PC-9 (cell line): ENCODE measurements around the gene VSIG4. TPM values are rescaled to one million over a fixed set of nuclear protein-coding genes. Genes with fewer than 3 reads are reported as not detected.

ENCODE experiments used
- BruUV-seq: library from RNA; stranded (reverse); fragments of 400-500 nt; replicated peaks from 2 replicates; lab custom pipeline; 2021; lab: Mats Ljungman, UMichigan
- CTCF ChIA-PET: fragments of 300-600 bp; sonication (Branson Sonifier 250); formaldehyde crosslinking; loops from one replicate; lab custom pipeline; 2022; ENCODE audit warnings: antibody characterized with exemption; lab: Charles Lee
- POLR2A ChIA-PET: fragments of 300-600 bp; sonication (Branson Sonifier 250); formaldehyde crosslinking; loops from one replicate; lab custom pipeline; 2022; ENCODE audit warnings: antibody characterized with exemption; ENCODE audit not compliant: unreplicated experiment; lab: Charles Lee
- DNase-seq, 2 experiments: peaks; one replicate each; pipeline versions ENCODE4 v3.0.0 to v3.0.0-alpha.2; 2015 to 2022; ENCODE audit warnings: mixed read lengths in 1 of 2
- H2AFZ ChIP-seq: fragments of 200-600 bp; sonication (generic); 2 replicates; pipeline ENCODE4 v1.8.1; 2017; ENCODE audit warnings: antibody characterized with exemption
- H3F3A ChIP-seq: fragments of 200-600 bp; sonication (generic); 2 replicates; pipeline ENCODE4 v1.8.1; 2017; ENCODE audit warnings: antibody characterized with exemption, mild to moderate bottlenecking, low read depth; ENCODE audit not compliant: insufficient read depth
- H3K27ac ChIP-seq: fragments of 200-600 bp; sonication (generic); 2 replicates; pipeline ENCODE4 v1.6.1; 2016; ENCODE audit warnings: mixed run types
- H3K27me3 ChIP-seq: fragments of 200-600 bp; sonication (generic); 2 replicates; pipeline ENCODE4 v1.6.1; 2016; ENCODE audit warnings: low read depth, mixed run types; ENCODE audit not compliant: insufficient read depth
- H3K36me3 ChIP-seq: fragments of 200-600 bp; sonication (generic); 2 replicates; pipeline ENCODE4 v1.6.1; 2016; ENCODE audit warnings: low read depth, mixed run types
- H3K4me1 ChIP-seq: fragments of 200-600 bp; sonication (generic); replicated peaks from 2 replicates; pipeline ENCODE4 v1.6.1; 2016; ENCODE audit warnings: mixed run types; ENCODE audit not compliant: insufficient read depth
- H3K4me2 ChIP-seq: fragments of 200-600 bp; sonication (generic); 2 replicates; pipeline ENCODE4 v1.6.1; 2017; ENCODE audit warnings: mixed run types
- H3K4me3 ChIP-seq: fragments of 200-600 bp; sonication (generic); 2 replicates; pipeline ENCODE4 v1.6.1; 2016; ENCODE audit warnings: mixed run types
- H3K79me2 ChIP-seq: fragments of 200-600 bp; sonication (generic); 2 replicates; pipeline ENCODE4 v1.6.1; 2017; ENCODE audit warnings: low read depth, mixed run types
- H3K9me2 ChIP-seq: fragments of 200-600 bp; sonication (generic); 2 replicates; pipeline ENCODE4 v1.8.1; 2017; ENCODE audit warnings: mild to moderate bottlenecking; ENCODE audit not compliant: insufficient read depth
- H3K9me3 ChIP-seq: fragments of 200-600 bp; sonication (generic); 2 replicates; pipeline ENCODE4 v1.8.1; 2016; ENCODE audit warnings: low read depth; ENCODE audit not compliant: insufficient read depth
- H4K20me1 ChIP-seq: fragments of 200-600 bp; sonication (generic); 2 replicates; pipeline ENCODE4 v1.8.1; 2017; ENCODE audit not compliant: insufficient read depth
- CTCF ChIP-seq: fragments of 200-600 bp; sonication (generic); conservative IDR thresholded peaks from 2 replicates; pipeline ENCODE4 v1.6.1; 2017; ENCODE audit warnings: mixed run types, antibody characterized with exemption, mild to moderate bottlenecking, moderate library complexity
- EZH2 ChIP-seq: fragments of 200-600 bp; sonication (generic); IDR thresholded peaks from 2 replicates; pipeline ENCODE4 v1.8.0; 2017; ENCODE audit warnings: antibody characterized with exemption, low read depth
- intact Hi-C: fragments of 100-400 bp; cut with micrococcal nuclease; formaldehyde crosslinking; loops from one replicate; pipeline ENCODE4 v1.10.0; 2022; ENCODE audit not compliant: unreplicated experiment
- total RNA-seq: library from RNA; stranded (reverse); gene quantifications from 2 replicates; pipeline ENCODE4 v1.2.3, GENCODE V29; 2021

Gene VSIG4
- total RNA-seq, 1 experiment from 2014 or later = not detected

DNA sequence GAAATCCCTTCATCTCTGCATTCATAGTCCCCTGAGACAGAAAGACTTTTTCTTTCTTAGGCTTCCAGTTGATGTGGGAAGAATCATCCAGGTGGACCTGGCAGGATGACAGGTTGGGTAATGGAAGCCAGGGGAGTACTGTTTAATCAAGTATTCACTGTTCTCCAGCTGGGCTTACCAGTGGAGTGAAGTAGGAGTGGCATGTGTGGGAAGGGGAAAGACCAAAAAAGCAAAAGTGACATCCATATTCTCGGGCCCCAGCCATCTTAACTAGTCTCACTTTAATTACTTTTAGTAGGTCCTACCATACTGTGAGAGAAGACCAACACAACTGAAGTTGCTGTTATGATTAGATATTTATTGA lies 18.5 kb downstream of the VSIG4 start:
- intact Hi-C loops = no loop called here

DNA sequence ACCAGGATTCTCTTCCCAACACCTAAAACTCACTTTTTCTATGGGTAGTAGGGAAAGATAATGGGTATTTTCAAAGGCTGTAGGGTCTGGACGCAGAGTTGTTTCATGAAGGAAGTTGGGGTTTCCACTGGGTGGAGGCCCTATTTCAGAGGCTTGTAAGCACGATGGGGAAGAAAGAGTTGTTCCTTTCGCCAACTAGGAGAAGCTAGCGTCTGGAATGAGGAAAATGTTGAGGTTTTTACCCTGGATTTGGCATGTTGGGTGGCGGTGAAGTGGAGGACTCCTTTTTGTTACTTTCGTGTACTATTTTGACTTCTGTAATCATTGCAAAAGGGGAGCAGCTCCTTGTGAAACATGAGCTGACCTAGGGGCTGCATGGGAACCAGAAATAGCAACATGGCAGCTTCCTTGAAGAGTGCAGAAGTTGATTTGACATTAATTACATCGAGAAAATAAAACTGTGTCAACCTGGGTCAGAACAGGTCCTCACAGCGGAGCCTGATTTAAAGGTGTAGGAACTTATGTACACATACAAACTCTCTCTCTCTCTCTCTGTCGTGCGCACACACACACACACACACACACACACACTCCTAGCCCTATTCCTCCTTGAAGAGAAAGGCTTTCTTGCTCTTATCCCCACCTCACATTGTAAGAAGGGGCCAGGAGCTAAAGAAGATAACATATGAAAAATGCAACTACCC lies 19.1 kb downstream of the VSIG4 start:
- intact Hi-C loops = no loop called here
- no peaks in the 10 kb centered on the region for H3K27me3 ChIP-seq
- no peak overlapping the region for H3K27ac ChIP-seq
- BruUV-seq = no TSS peak
- H2AFZ ChIP-seq = no peak overlapping the region
- ChIA-PET CTCF (no interaction called here), POLR2A (no interaction called here)
- no peak for DNase-seq
- no peaks in the 10 kb centered on the region for H3K9me3 ChIP-seq
- no peak overlapping the region for H3K4me2 ChIP-seq
- no peaks in the 10 kb centered on the region for H3F3A ChIP-seq
- H3K4me1 ChIP-seq = no peaks in the 10 kb centered on the region
- H3K36me3 ChIP-seq = no peaks in the 10 kb centered on the region
- H3K4me3 ChIP-seq = no peak overlapping the region
- TF ChIP-seq CTCF (no peak), EZH2 (no peak)
- H4K20me1 ChIP-seq = no peaks in the 10 kb centered on the region
- H3K9me2 ChIP-seq = no peaks in the 10 kb centered on the region
- no peaks in the 10 kb centered on the region for H3K79me2 ChIP-seq

More for the DNA sequence above, 18.5 kb downstream of the VSIG4 start:
- no peak overlapping the region for H2AFZ ChIP-seq
- H3K4me3 ChIP-seq = no peak overlapping the region
- no peak overlapping the region for H3K27ac ChIP-seq
- H3K4me1 ChIP-seq = no peaks in the 10 kb centered on the region
- H3K27me3 ChIP-seq = no peaks in the 10 kb centered on the region
- H3K9me3 ChIP-seq = no peaks in the 10 kb centered on the region
- H3F3A ChIP-seq = no peaks in the 10 kb centered on the region
- H3K79me2 ChIP-seq = no peaks in the 10 kb centered on the region
- ChIA-PET POLR2A (no interaction called here), CTCF (no interaction called here)
- BruUV-seq = no TSS peak
- H3K4me2 ChIP-seq = no peak overlapping the region
- no peaks in the 10 kb centered on the region for H3K9me2 ChIP-seq
- H3K36me3 ChIP-seq = no peaks in the 10 kb centered on the region
- DNase-seq = no peak
- no peak for TF ChIP-seq CTCF
- no peak for TF ChIP-seq EZH2
- H4K20me1 ChIP-seq = no peaks in the 10 kb centered on the region

- no peaks in the 10 kb centered on the region for H4K20me1 ChIP-seq
- no TSS peak for BruUV-seq
- H3F3A ChIP-seq = no peaks in the 10 kb centered on the region
- H3K9me3 ChIP-seq = no peaks in the 10 kb centered on the region
- CTCF ChIA-PET = no interaction called here
- no peaks in the 10 kb centered on the region for H3K4me1 ChIP-seq
- TF ChIP-seq CTCF (no peak), EZH2 (no peak)
- H3K9me2 ChIP-seq = no peaks in the 10 kb centered on the region
- no peak overlapping the region for H3K4me2 ChIP-seq
- no peaks in the 10 kb centered on the region for H3K36me3 ChIP-seq
- H3K4me3 ChIP-seq = no peak overlapping the region
- POLR2A ChIA-PET = no interaction called here
- H3K27me3 ChIP-seq = no peaks in the 10 kb centered on the region
- no peak for DNase-seq
- intact Hi-C loops = no loop called here
- H3K79me2 ChIP-seq = no peaks in the 10 kb centered on the region
- no peak overlapping the region for H2AFZ ChIP-seq
- H3K27ac ChIP-seq = no peak overlapping the region
Observed at GRCh38 chrX:66019974-66020373, 19.9 kb downstream of the VSIG4 start.
